GM12878 (cell line): Measurements from ENCODE around the gene ARL15.

ENCODE experiments used
- CTCF ChIP-seq, 3 experiments: IDR thresholded peaks in 2 of 3; conservative IDR thresholded peaks in 1 of 3; 2 replicates each; pipeline ENCODE4 v1.5.1; 2011; ENCODE audit warnings: low read depth in 3 of 3, low read length in 3 of 3, mild to moderate bottlenecking in 3 of 3, control low read depth in 2 of 3, moderate library complexity in 2 of 3, inconsistent platforms in 1 of 3, mixed read lengths in 1 of 3; ENCODE audit not compliant: control insufficient read depth in 2 of 3, insufficient read depth in 1 of 3; ENCODE audit errors: extremely low read depth in 1 of 3
- EED ChIP-seq: sonication (generic); IDR thresholded peaks from 2 replicates; pipeline ENCODE4 v1.6.1; 2016; ENCODE audit warnings: antibody characterized with exemption, low read depth
- MEF2B ChIP-seq: fragments of 450-650 bp; IDR thresholded peaks from 2 replicates; pipeline ENCODE4 v1.6.1; 2018; ENCODE audit warnings: mild to moderate bottlenecking, moderate library complexity; ENCODE audit not compliant: partially characterized antibody, poor library complexity, severe bottlenecking
- PAX8 ChIP-seq: fragments of 450-650 bp; IDR thresholded peaks from 2 replicates; pipeline ENCODE4 v1.6.1; 2017; ENCODE audit warnings: mild to moderate bottlenecking, moderate library complexity
- PBX3 ChIP-seq: IDR thresholded peaks from 2 replicates; pipeline ENCODE4 v1.6.1; 2011; ENCODE audit warnings: mild to moderate bottlenecking, low read depth, low read length, moderate library complexity; ENCODE audit not compliant: insufficient replicate concordance
- PML ChIP-seq: IDR thresholded peaks from 2 replicates; pipeline ENCODE4 v1.6.1; 2012; ENCODE audit warnings: low read length, inconsistent platforms
- POLR2A ChIP-seq: IDR thresholded peaks from 2 replicates; pipeline ENCODE4 v1.6.1; 2011; ENCODE audit warnings: low read depth, mild to moderate bottlenecking, low read length
- POLR2AphosphoS5 ChIP-seq: IDR thresholded peaks from 2 replicates; pipeline ENCODE4 v1.6.1; 2011; ENCODE audit warnings: mild to moderate bottlenecking, low read length, inconsistent platforms
- REST ChIP-seq: IDR thresholded peaks from 2 replicates; pipeline ENCODE4 v1.6.1; 2012; ENCODE audit warnings: mild to moderate bottlenecking, low read depth, low read length
- SKIL ChIP-seq: fragments of 450-650 bp; IDR thresholded peaks from 2 replicates; pipeline ENCODE4 v1.6.1; 2017; ENCODE audit warnings: mild to moderate bottlenecking, low read depth, inconsistent platforms; ENCODE audit not compliant: poor library complexity, severe bottlenecking
- USF1 ChIP-seq: IDR thresholded peaks from 2 replicates; pipeline ENCODE4 v1.6.1; 2011; ENCODE audit warnings: borderline replicate concordance, low read depth, mild to moderate bottlenecking, moderate library complexity, mixed read lengths, low read length; ENCODE audit not compliant: insufficient read depth; ENCODE audit errors: extremely low read length

GRCh38 chr5:54083245-54083644, 227.1 kb downstream of the ARL15 start:
- TF ChIP-seq REST (no peak), EED (no peak), PAX8 (no peak), SKIL (no peak), CTCF (IDR thresholded peaks at IDR 0.05 in 2 of 3, conservative IDR thresholded peaks at IDR 0.05 in 1 of 3; ENCODE audit: control insufficient read depth in 2 of 3, extremely low read depth in 1 of 3, insufficient read depth in 1 of 3, low read depth in 3 of 3, low read length in 3 of 3) (no peak), POLR2A (no peak), PML (no peak), POLR2AphosphoS5 (no peak), MEF2B (no peak), USF1 (no peak), PBX3 (no peak)
